22Rv1 (cell line): ENCODE data around the gene RFESD.

Experiments
- H3K27ac ChIP-seq: fragments of 450-650 bp; 2 replicates; pipeline ENCODE4 v1.5.1; 2017
- ZFX ChIP-seq: fragments of 450-650 bp; IDR thresholded peaks from 2 replicates; pipeline ENCODE4 v1.6.1; 2017; ENCODE audit warnings: antibody characterized with exemption, borderline replicate concordance
- TF ChIP-seq, protein P1 (sequence below): fragments of 450-650 bp; IDR thresholded peaks from 2 replicates; pipeline ENCODE4 v1.5.1; 2017; ENCODE audit warnings: mild to moderate bottlenecking

RFESD gene

DNA sequence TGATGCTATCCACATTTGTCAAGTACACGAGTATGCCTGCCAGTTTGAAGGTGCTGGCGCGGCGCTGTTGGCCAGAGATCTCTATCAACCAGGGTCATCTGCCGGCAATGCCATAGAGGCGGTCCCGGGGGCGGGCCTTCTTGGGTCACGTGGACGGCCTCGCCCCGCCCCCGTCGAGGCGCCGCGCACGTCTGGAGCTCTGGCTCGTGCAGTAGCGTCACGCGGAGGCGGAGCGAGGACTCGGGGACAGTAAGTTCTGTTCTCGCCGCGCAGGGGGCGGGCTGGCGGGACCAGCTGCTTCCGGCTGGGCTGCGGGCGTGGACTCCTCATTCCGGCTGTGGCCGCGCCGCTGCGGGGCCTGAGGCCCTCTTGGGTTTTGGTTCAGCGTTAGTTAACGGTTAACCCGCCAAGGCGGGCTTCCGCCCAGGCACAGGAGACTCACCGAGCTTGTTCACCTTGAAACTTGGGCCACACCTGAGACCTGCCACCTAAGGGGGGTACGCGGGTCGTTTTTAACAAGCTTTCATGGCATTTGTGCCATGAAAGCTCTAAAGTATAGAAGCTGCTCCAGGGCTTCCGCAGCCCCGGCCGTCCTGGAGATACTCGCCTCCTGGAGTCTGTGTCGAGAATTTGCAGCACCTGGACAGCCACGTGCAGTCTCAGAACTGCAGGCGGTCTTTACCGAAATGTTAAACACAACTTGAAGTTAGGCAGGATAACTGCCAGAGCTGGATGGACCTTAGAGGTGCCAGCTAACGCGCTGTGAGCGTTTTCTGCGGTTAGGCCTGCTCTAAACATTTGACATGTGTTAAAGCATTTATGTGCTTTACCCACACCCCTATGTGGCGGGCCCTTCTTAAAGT, at the start of gene RFESD:
TSS of gene RFESD (plus strand) at position 209 of the 863 bp plus-strand sequence. CDS start 5,495 bp downstream, outside the sequence.
- peak within 1 kb of the TSS; percentile 96 for H3K27ac ChIP-seq

DNA sequence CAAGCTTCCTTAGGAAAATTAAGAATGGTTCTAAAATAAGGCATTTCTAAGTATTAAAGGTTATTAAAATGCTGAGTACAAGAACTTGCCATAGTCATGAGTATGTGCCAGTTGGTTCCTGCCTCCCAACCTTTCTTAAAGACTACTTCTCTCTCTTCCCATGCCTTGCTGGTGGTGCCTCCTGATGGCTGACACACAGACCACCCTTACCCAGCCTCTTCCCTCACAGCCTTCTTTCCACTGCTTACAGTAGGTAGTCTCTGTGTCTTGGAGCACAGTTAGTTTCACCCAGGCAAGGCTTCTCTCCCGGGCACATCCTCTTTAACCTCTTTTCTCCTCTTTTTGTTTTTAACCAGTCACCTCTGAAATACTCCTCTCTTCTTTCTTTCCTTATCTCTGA, 47.3 kb upstream of the RFESD start:
- no peak for TF ChIP-seq ZFX
- TF ChIP-seq, protein P1, sequence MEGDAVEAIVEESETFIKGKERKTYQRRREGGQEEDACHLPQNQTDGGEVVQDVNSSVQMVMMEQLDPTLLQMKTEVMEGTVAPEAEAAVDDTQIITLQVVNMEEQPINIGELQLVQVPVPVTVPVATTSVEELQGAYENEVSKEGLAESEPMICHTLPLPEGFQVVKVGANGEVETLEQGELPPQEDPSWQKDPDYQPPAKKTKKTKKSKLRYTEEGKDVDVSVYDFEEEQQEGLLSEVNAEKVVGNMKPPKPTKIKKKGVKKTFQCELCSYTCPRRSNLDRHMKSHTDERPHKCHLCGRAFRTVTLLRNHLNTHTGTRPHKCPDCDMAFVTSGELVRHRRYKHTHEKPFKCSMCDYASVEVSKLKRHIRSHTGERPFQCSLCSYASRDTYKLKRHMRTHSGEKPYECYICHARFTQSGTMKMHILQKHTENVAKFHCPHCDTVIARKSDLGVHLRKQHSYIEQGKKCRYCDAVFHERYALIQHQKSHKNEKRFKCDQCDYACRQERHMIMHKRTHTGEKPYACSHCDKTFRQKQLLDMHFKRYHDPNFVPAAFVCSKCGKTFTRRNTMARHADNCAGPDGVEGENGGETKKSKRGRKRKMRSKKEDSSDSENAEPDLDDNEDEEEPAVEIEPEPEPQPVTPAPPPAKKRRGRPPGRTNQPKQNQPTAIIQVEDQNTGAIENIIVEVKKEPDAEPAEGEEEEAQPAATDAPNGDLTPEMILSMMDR: no peak
- H3K27ac ChIP-seq: no peak overlapping the region

More for the DNA sequence above, at the start of gene RFESD:
- TF ChIP-seq ZFX: no peak
- TF ChIP-seq, protein P1: peak; percentile 25; the same call in 1 of the 2 replicates

DNA sequence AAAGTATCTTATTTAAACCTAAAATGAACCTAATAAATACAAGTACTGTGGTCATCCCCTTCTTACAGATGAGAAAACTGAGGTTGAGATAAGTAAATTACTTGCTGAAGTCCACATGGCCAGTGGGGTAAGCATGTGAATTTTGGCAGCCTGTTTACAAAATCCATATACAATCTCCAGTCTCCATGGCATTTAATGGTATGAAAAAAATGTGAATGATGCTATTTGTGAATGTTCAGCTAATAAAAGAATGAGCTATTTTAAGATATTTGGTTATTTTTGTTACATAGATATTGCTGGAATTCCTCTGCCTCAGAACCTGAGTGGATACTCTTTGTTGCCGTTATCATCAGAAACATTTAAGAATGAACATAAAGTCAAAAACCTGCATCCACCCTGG, 46.0 kb upstream of the RFESD start:
- no peak overlapping the region for H3K27ac ChIP-seq
- TF ChIP-seq ZFX: no peak
- TF ChIP-seq, protein P1: no peak

DNA sequence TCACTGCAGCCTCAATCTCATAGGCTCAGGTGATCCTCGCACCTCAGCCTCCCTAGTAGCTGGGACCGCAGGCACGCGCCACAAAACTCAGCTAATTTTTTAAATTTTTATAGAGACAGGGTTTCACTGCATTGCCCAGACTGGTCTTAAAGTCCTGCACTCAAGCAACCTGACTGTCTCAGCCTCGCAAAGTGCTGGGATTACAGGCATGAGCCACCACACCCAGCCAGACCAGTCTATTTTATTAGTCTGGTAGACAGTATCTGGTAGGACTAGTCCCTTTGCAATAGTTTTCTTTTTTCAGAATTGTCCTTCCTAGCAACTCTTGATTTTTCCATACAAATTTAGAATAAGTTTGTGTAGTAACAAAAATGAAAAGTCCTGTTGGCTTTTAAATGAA, 40.8 kb upstream of the RFESD start:
- no peak overlapping the region for H3K27ac ChIP-seq
- TF ChIP-seq, protein P1: no peak
- no peak for TF ChIP-seq ZFX

DNA sequence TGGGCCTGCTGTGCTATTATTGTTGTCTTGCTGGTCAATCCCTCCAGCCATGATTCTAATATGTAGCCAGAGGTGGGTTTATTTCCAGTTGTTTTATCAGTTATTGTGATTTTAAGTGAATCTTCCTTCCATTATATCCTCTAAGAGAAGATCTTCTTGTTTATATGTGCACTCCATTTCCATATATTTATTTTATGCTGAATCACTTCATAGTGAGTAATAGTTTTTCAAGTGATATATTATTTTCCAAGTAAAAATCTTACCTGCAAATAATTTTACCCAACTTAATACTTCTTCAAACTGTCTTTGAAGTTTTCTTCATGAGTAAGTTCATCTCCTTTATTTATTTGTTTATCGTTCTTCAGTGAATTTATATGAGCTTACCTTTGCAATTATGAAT, 40.2 kb upstream of the RFESD start:
- TF ChIP-seq ZFX: no peak
- TF ChIP-seq, protein P1: no peak

DNA sequence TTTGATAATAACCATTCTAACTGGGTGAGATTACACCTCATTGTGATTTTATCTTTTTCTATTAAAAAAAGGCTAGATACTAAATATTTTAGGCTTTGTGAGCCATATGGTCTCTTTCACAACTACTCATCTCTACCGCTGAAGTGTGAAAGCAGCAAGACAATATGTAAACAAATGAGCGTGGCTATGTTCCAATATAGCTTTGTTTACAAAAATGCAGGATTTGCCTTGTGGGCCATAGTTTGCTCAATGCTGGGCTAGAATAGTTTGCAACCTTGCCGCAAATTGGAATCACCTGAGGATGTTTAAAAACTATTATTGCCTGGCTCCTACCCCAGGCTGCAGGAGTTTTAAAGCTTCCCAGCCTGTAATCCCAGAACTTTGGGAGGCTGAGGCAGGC, 36.9 kb upstream of the RFESD start:
- TF ChIP-seq, protein P1: no peak
- no peak for TF ChIP-seq ZFX
- no peak overlapping the region for H3K27ac ChIP-seq

More for the DNA sequence above, 40.2 kb upstream of the RFESD start:
- no peak overlapping the region for H3K27ac ChIP-seq

DNA sequence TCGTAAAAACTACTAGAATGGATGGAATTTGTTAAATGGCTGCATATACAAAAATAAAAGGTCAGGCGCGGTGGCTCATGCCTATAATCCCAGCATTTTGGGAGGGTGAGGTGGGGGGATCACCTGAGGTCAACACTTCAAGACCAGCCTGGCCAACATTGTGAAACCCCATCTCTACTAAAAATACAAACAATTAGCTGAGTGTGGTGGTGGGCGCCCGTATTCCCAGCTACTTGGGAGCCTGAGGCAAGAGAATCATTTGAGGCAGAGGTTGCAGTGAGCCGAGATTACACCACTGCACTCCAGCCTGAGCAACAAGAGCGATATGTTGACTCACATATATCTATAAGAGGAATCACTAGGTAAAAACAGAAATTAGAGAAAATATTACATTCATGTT, 36.0 kb upstream of the RFESD start:
- no peak overlapping the region for H3K27ac ChIP-seq
- TF ChIP-seq, protein P1: no peak
- no peak for TF ChIP-seq ZFX
